AG04450 (cell line): Measurements from ENCODE around the gene HDAC7. TPM values are rescaled to one million over a fixed set of nuclear protein-coding genes. Genes with fewer than 3 reads are reported as not detected.

ENCODE experiments used
- CTCF ChIA-PET: fragments of 300-600, 350-600 bp; formaldehyde crosslinking; extraction: SDS; loops from one replicate; lab custom pipeline; 2022; ENCODE audit warnings: antibody characterized with exemption, inconsistent platforms; lab: Charles Lee
- POLR2A ChIA-PET: fragments of 350-600 bp; formaldehyde crosslinking; extraction: SDS; loops from one replicate; lab custom pipeline; 2021; ENCODE audit warnings: antibody characterized with exemption, inconsistent platforms; lab: Yijun Ruan, JAX
- DNase-seq: peaks from one replicate; pipeline ENCODE4 v3.0.0-alpha.2; 2011; ENCODE audit warnings: low read depth, low spot score
- H3K27ac ChIP-seq: one replicate; pipeline ENCODE4 v1.5.1; 2012; ENCODE audit warnings: low read depth, low read length, control low read depth
- H3K27me3 ChIP-seq: one replicate; pipeline ENCODE4 v1.6.0; 2012; ENCODE audit warnings: low read length; ENCODE audit not compliant: control insufficient read depth, insufficient read depth
- H3K4me3 ChIP-seq: 2 replicates; pipeline ENCODE4 v1.5.1; 2011; ENCODE audit warnings: mild to moderate bottlenecking, low read depth, low read length, control low read depth
- H3K9me3 ChIP-seq: 2 replicates; pipeline ENCODE4 v1.5.1; 2012; ENCODE audit warnings: low read length; ENCODE audit not compliant: control insufficient read depth, insufficient read depth
- CTCF ChIP-seq: IDR thresholded peaks from 2 replicates; pipeline ENCODE4 v1.5.1; 2011; ENCODE audit warnings: low read depth, low read length, control low read depth, inconsistent platforms
- polyA plus RNA-seq: library from polyadenylated mRNA; depleted of rRNA; stranded (reverse); fragments of >200 nt; gene quantifications from 2 replicates; pipeline ENCODE4 v1.2.3, GENCODE V29; 2011

Gene HDAC7
- polyA plus RNA-seq, 1 experiment = 17.1 TPM

GRCh38 chr12:47789141-47789540, 30.6 kb downstream of the HDAC7 start:
- ChIA-PET CTCF (interaction anchor here (0.9 to 2.4 kb wide), 2 partner anchors 9 to 49 kb away, joined by 4 to 16 read pairs; no protein-coding TSS in a partner anchor), POLR2A (interaction anchor here (0.7 kb wide), 1 partner anchor 158 kb away, joined by 7 read pairs; no protein-coding TSS in a partner anchor)
- DNase-seq = no peak
- Histone ChIP-seq H3K4me3 (no peak overlapping the region), H3K27me3 (no peaks in the 10 kb centered on the region), H3K27ac (no peak overlapping the region), H3K9me3 (no peaks in the 10 kb centered on the region)
- no peak for TF ChIP-seq CTCF

GRCh38 chr12:47787596-47788319, 31.9 kb downstream of the HDAC7 start:
- POLR2A ChIA-PET = no interaction called here
- H3K9me3 ChIP-seq = no peaks in the 10 kb centered on the region

GRCh38 chr12:47786662-47787280, 32.9 kb downstream of the HDAC7 start:
- DNase-seq = no peak
- H3K9me3 ChIP-seq = no peaks in the 10 kb centered on the region
- ChIA-PET POLR2A (no interaction called here), CTCF (interaction anchor here (0.9 kb wide), 1 partner anchor 71 kb away, joined by 5 read pairs; no protein-coding TSS in a partner anchor)
- H3K27me3 ChIP-seq = no peaks in the 10 kb centered on the region
- no peak overlapping the region for H3K4me3 ChIP-seq
- no peak for TF ChIP-seq CTCF
- no peak overlapping the region for H3K27ac ChIP-seq

More at GRCh38 chr12:47787596-47788319, 31.9 kb downstream of the HDAC7 start:
- no peak for DNase-seq
- Histone ChIP-seq H3K27me3 (no peaks in the 10 kb centered on the region), H3K27ac (no peak overlapping the region), H3K4me3 (no peak overlapping the region)
- TF ChIP-seq CTCF = no peak
- CTCF ChIA-PET = interaction anchor here (0.9 to 2.4 kb wide), 2 partner anchors 50 to 72 kb away, joined by 5 to 16 read pairs; no protein-coding TSS in a partner anchor

- Histone ChIP-seq H3K4me3 (no peak overlapping the region), H3K27me3 (no peaks in the 10 kb centered on the region), H3K9me3 (no peaks in the 10 kb centered on the region), H3K27ac (no peak overlapping the region)
- TF ChIP-seq CTCF = no peak
- POLR2A ChIA-PET = no interaction called here
- DNase-seq = no peak
- CTCF ChIA-PET = no interaction called here
Measured at GRCh38 chr12:47785887-47786661, 33.6 kb downstream of the HDAC7 start.
